Tibial nerve (tissue), 4 donors: ENCODE data around the gene TSSC4. TPM values are rescaled to one million over a fixed set of nuclear protein-coding genes. Genes with fewer than 3 reads are reported as not detected.

Experiments
- DNase-seq, 2 donors: peaks; one replicate each; pipeline ENCODE4 v3.0.0-alpha.2; 2019; ENCODE audit warnings: low spot score in 2 of 2
- H3K27ac ChIP-seq, 4 donors: fragments of 200-600 bp; sonication (generic) in 3 of 4; one replicate each; pipeline ENCODE4 v1.5.1; 2017 to 2019; ENCODE audit warnings: mild to moderate bottlenecking in 1 of 4
- H3K27me3 ChIP-seq, 2 donors: fragments of 200-600 bp; sonication (generic) in 1 of 2; one replicate each; pipeline versions ENCODE4 v1.5.1 to v1.6.0; 2017 to 2019
- H3K36me3 ChIP-seq, 3 donors: fragments of 200-600 bp; sonication (generic); one replicate each; pipeline ENCODE4 v1.5.1; 2018 to 2019
- H3K4me1 ChIP-seq, 4 donors: fragments of 200-600 bp; sonication (generic) in 3 of 4; one replicate each; pipeline ENCODE4 v1.5.1; 2017 to 2019
- H3K4me3 ChIP-seq, 4 donors: fragments of 200-600 bp; sonication (generic) in 3 of 4; one replicate each; pipeline ENCODE4 v1.5.1; 2017 to 2019; ENCODE audit warnings: mild to moderate bottlenecking in 1 of 4, moderate library complexity in 1 of 4
- H3K9me3 ChIP-seq, 4 donors: fragments of 200-600 bp; sonication (generic) in 3 of 4; one replicate each; pipeline ENCODE4 v1.5.1; 2017 to 2019
- CTCF ChIP-seq, 5 experiments: fragments of 200-600 bp in 3 of 5; fragments of 450-650 bp in 2 of 5; sonication (generic) in 3 of 5; IDR thresholded peaks; one replicate each; pipeline ENCODE4 v1.5.1; 2016 to 2019; ENCODE audit warnings: antibody characterized with exemption in 5 of 5, mild to moderate bottlenecking in 3 of 5, moderate library complexity in 2 of 5
- EP300 ChIP-seq, 2 donors: sonication (generic); formaldehyde crosslinking; IDR thresholded peaks; one replicate each; pipeline ENCODE4 v1.6.1; 2017; ENCODE audit warnings: antibody characterized with exemption in 2 of 2, mild to moderate bottlenecking in 1 of 2
- POLR2A ChIP-seq, 2 donors: fragments of 450-650 bp; IDR thresholded peaks; one replicate each; pipeline ENCODE4 v1.6.1; 2017; ENCODE audit warnings: antibody characterized with exemption in 2 of 2, mild to moderate bottlenecking in 2 of 2, moderate library complexity in 2 of 2
- WGBS, 2 donors: methylation state at CpG; one replicate each; pipeline ENCODE4 v1.1.5; 2018; 5-methylcytosine and 5-hydroxymethylcytosine counted together
- total RNA-seq, 4 donors: library from RNA; depleted of rRNA; stranded (reverse); fragments of >200 nt; gene quantifications; one replicate each; pipeline ENCODE4 v1.1.0, GENCODE V29; 2016

TSSC4 gene
- total RNA-seq, 4 donors from 2014 or later = 44.8 to 54.3 (median 49.1) TPM

GRCh38 chr11:2387266-2387987, 13.1 kb upstream of the TSSC4 start:
- Histone ChIP-seq H3K4me1 (peaks cover 10 to 100% (median 93%) of the 10 kb centered on the region in 4 donors), H3K36me3 (peaks cover 0 to 25% (median 3%) of the 10 kb centered on the region in 3 donors), H3K4me3 (peak overlapping the region in 1 of 4 donors; percentile 12), H3K9me3 (no peaks in the 10 kb centered on the region), H3K27ac (peak overlapping the region; percentile 32 to 80 (median 74)), H3K27me3 (no peaks in the 10 kb centered on the region)
- no peak for TF ChIP-seq CTCF (IDR thresholded peaks at IDR 0.05)
- no peak for TF ChIP-seq EP300 (IDR thresholded peaks at IDR 0.05)
- DNase-seq = no peak
- WGBS, 2 donors = 23 to 41% methylated on average over 10 to 14 of the region's 14 CpGs

- H3K4me3 ChIP-seq = no peak overlapping the region
- DNase-seq = no peak
- no peaks in the 10 kb centered on the region for H3K27me3 ChIP-seq
- TF ChIP-seq POLR2A (IDR thresholded peaks at IDR 0.05) = no peak
- H3K4me1 ChIP-seq = peaks cover 10 to 99% (median 84%) of the 10 kb centered on the region in 4 donors
- 62 to 74% methylated on average over 9 to 13 of the region's 15 CpGs for WGBS, 2 donors
- H3K27ac ChIP-seq = peak overlapping the region in 3 of 4 donors; percentile 74 to 75 (median 74)
- H3K36me3 ChIP-seq = peaks cover 0 to 37% (median 7%) of the 10 kb centered on the region in 3 donors
- no peaks in the 10 kb centered on the region for H3K9me3 ChIP-seq
These were observed 11.8 kb upstream of the TSSC4 start for GRCh38 chr11:2388431-2389376.

- Histone ChIP-seq H3K4me3 (no peak overlapping the region), H3K27me3 (no peaks in the 10 kb centered on the region), H3K9me3 (no peaks in the 10 kb centered on the region), H3K36me3 (peaks cover 0 to 45% (median 13%) of the 10 kb centered on the region in 3 donors), H3K27ac (peak overlapping the region in 3 of 4 donors; percentile 74 to 75 (median 74)), H3K4me1 (peaks cover 10 to 99% (median 78%) of the 10 kb centered on the region in 4 donors)
- DNase-seq = no peak
- 58 to 62% methylated on average over 6 to 11 of the region's 14 CpGs for WGBS, 2 donors
- TF ChIP-seq EP300 (IDR thresholded peaks at IDR 0.05) (no peak), POLR2A (IDR thresholded peaks at IDR 0.05) (no peak), CTCF (IDR thresholded peaks at IDR 0.05) (no peak)
These were observed 11.0 kb upstream of the TSSC4 start for GRCh38 chr11:2389377-2390026.

GRCh38 chr11:2390091-2390724, 10.3 kb upstream of the TSSC4 start:
- TF ChIP-seq CTCF (IDR thresholded peaks at IDR 0.05) = no peak
- no peak for TF ChIP-seq EP300 (IDR thresholded peaks at IDR 0.05)
- no peak for TF ChIP-seq POLR2A (IDR thresholded peaks at IDR 0.05)
- H3K27me3 ChIP-seq = no peaks in the 10 kb centered on the region
- 79 to 82% methylated on average over 21 to 22 of the region's 23 CpGs for WGBS, 2 donors
- H3K9me3 ChIP-seq = no peaks in the 10 kb centered on the region
- DNase-seq = no peak
- H3K4me3 ChIP-seq = no peak overlapping the region
- peak overlapping the region in 3 of 4 donors; percentile 74 to 75 (median 74) for H3K27ac ChIP-seq
- peaks cover 0 to 53% (median 13%) of the 10 kb centered on the region in 3 donors for H3K36me3 ChIP-seq
- H3K4me1 ChIP-seq = peaks cover 10 to 97% (median 71%) of the 10 kb centered on the region in 4 donors

- H3K27ac ChIP-seq = peak overlapping the region in 3 of 4 donors; percentile 74 to 75 (median 74)
- DNase-seq = no peak
- no peak for TF ChIP-seq POLR2A (IDR thresholded peaks at IDR 0.05)
- TF ChIP-seq CTCF (IDR thresholded peaks at IDR 0.05) = no peak
- no peak for TF ChIP-seq EP300 (IDR thresholded peaks at IDR 0.05)
- H3K4me1 ChIP-seq = peaks cover 8 to 92% (median 65%) of the 10 kb centered on the region in 4 donors
- H3K9me3 ChIP-seq = no peaks in the 10 kb centered on the region
- 42 to 46% methylated on average over 8 of the region's 8 CpGs for WGBS, 2 donors
- peaks cover 0 to 58% (median 16%) of the 10 kb centered on the region in 3 donors for H3K36me3 ChIP-seq
- no peaks in the 10 kb centered on the region for H3K27me3 ChIP-seq
- H3K4me3 ChIP-seq = no peak overlapping the region
These were observed 9.8 kb upstream of the TSSC4 start for GRCh38 chr11:2390725-2391151.
